ENCODE measurements around the gene CHST11. TPM values are rescaled to one million over a fixed set of nuclear protein-coding genes. Genes with fewer than 3 reads are reported as not detected.
"Not testable (repeated sequence)": the region's sequence is repeated elsewhere in the genome, so short reads cannot be mapped to it uniquely, and the experiment has no call there.

Gene CHST11
- polyA plus RNA-seq, 10 donors, result 1.8 to 3.7 (median 2.5) TPM

- peak; percentile 36 to 70 (median 55) for DNase-seq
These were observed 67.5 kb downstream of the CHST11 start for GRCh38 chr12:104524034-104524832.

DNA sequence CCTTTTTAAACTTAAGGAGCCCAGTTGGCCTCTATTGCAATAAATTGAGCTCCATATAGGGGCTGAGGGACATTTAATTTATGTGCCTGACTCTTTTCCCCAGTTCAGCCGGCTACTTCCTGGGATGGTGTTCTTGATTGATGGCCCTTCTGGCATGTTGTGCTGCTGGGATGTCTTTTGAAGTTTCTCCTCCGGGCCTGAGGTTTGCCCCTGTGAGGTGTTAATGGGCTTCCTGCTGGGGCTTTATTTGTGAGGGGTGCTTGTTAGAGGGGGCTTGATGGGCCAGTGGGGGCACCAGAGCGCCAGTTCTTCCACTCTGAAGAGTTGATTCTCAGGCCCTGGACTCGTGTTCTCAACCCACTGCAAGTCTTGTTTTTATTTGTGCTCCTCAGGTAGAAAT, 69.6 kb downstream of the CHST11 start:
- DNase-seq, result no peak

DNA sequence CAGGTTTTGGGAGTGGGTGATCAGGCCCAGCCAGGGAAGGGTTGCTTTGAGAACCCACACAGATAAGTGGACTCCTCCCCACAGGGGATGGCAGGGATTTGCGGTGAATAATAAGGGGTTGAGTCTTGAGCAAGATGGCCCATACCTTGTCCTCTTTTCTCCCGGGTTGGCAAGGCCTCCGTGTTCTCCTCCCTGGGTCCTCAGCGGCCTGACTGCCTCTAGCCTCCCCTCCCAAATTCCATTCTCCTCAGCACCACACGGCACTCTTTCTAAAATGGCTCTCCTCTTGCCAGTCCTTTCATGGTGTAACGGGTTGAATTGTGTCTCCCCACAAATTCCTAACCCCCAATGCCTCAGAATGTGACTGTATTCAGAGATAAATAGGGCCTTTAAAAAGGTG, 70.0 kb downstream of the CHST11 start:
- DNase-seq, result no peak

- not testable (repeated sequence) for DNase-seq
These were observed 70.9 kb downstream of the CHST11 start for GRCh38 chr12:104527653-104528052.

- no peak for DNase-seq
These were observed 72.6 kb downstream of the CHST11 start for GRCh38 chr12:104529130-104529874.

DNA sequence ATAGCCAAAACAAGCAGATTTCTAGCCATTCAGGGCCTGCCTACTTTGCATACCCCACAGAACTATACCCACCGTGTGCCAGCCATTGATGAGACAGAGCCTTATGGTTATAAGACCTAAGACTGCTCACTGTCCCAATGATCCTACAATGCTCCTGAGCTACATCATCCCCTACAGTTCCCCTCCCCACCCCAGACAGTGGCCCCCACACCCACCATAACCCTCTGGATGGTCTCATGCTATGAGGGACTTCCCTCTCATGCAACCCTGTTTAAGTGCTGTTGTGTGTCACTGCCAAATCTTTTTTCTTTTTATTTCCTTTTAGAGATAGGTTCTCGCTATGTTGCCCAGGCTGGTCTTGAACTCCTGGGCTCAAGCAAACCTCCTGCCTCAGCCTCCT, 75.9 kb downstream of the CHST11 start:
- DNase-seq, result no peak

DNA sequence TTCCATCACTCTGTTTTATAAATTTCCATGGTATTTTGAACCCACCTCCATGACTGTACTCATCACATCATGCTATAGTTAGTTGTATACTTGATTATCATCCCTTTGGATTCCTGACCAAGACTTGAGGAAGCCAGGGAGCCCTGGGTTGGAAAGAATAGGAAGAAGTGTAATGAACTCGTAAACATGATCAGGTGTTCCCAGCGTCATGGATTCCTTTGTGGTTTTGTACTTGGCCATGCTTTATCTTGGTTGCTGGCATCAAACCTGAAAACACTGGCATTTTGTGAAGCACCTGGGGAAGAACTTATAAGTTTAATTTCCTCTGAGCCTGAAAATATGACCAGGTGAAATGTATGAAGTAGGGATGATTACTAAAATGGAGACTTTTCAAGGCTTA, 76.4 kb downstream of the CHST11 start:
- no peak for DNase-seq

DNA sequence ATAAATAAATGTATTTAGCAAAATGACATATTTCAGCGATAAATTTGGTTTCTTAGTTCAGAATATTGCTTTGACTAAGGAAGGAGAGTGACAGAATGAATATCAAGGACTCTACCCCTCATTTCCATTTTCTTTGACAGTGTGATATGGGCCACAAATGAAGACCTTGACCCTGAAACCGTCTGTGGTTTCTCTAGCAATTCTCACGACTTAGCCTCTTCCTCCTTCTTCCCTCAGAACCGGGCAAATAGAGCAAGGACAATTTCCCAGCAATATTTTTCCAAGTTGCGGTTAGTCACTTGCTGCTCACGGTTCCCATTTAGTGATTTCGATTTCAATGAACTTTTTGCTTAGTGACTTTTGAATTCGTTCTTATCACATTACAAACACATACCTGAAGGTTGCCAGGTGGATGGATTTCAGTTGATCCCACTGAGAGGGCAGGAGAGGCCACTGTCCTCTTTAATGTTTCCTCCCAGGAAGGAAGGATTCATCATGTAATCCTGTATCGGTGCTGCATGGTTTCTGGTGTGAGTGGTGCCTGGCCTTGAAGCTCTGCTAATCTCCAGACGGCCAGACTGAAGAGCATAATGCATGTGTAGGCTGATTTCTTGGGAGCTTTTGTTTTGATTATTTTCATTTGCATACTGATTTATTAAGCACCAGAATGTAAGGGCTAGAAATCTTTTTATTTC, 77.6 kb downstream of the CHST11 start:
- DNase-seq, result no peak

- no peak for DNase-seq
These were observed 78.1 kb downstream of the CHST11 start for GRCh38 chr12:104534857-104535248.

- DNase-seq, result peak in 1 of 3 donors; percentile 81
These were observed 78.6 kb downstream of the CHST11 start for GRCh38 chr12:104535369-104535768.

DNA sequence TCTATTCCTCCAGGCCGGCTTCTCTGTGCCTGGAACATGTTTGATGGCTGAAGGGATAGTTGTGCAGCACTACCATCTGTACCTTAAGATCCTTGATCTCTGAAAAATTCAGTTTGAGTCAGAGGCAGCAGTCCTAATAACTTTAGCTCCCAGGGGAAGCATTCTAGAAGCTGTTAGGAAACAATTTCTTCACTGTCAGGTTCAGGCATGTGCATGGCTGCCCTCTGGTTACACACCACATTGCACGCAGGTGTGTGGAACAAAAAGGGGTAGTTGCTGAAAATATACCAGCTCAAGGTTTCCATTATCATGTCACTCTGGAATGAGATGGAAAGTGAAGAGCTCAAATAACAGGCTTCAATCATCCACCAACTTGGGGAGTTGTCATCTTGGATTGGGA, 80.1 kb downstream of the CHST11 start:
- no peak for DNase-seq

GRCh38 chr12:104538056-104538455, 81.3 kb downstream of the CHST11 start:
- DNase-seq, result no peak

GRCh38 chr12:104538891-104539462, 82.2 kb downstream of the CHST11 start:
- DNase-seq, result no peak

DNA sequence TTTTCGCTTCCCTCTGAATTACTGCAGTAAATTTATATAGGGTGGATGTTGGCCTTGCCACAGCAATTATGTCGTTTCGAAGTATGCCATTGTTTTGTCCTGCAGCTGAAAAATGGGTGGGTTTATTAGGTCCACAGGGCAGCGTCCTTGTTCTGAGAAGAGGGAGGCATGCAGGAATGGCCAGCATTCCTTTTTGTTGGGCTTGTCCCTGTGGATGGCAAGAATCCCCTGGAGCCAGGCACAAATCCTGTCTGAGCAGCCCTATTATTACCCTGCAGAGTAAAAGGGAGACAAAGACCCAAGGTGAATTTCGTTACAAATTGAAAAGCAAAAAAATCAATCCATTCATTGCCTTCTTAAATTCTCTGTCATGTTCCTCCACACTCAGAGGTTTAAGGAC, 88.1 kb downstream of the CHST11 start:
- DNase-seq, result no peak

GRCh38 chr12:104546575-104546974, 89.8 kb downstream of the CHST11 start:
- DNase-seq, result peak in 1 of 3 donors; percentile 29

DNA sequence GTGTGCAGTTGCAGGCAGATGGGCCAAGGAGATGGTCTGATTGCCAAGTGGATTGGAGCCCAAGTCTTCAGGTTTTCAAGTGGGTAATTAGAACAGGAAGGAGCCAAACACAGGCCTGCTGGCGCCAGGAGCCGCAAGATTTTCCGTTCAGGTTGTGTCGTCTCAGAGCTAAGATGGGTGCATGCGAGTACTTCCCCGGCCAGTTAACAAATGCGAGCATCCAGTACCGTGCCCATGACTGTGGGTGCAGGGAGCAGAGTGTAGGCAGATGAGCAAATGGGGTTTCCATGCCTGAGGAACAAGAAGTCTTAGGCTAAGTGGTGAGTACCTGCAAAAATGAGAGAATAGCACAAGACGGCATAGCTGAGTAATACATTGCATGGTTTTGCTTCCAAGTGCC, 90.5 kb downstream of the CHST11 start:
- DNase-seq, result peak in 2 of 3 donors; percentile 19 to 39

GRCh38 chr12:104549815-104550480, 93.2 kb downstream of the CHST11 start:
- DNase-seq, result no peak

DNA sequence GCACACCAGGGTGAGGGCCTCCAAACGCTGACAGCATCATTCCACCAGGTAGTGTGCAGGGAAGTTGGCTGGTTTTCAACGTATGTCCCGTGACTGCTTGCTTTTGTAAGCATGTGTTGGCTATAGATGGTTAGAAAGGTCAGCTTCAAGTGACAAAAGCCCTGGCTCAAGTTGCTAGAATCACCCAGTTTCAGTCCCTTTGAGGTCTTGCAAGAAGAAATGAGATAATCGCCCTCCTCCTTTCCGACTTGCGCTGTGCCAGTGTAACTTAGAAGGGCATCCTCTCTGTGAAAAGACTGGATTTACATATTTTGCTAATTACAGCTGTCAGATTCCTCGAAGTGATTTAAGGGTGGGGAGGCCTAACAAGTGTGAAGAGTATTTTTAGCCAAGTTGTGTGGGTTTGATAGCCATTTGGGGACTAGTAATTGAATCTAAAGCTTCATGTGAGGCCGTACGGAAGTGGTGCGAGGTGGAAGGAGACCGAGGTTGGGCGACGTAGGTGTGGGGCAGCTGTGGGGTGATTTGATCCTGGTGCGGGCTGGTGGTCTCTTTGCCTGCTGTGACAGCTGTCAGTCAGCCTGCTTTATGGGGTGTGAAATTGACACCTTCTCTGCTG, 94.7 kb downstream of the CHST11 start:
- no peak for DNase-seq

GRCh38 chr12:104553421-104553820, 96.7 kb downstream of the CHST11 start:
- no peak for DNase-seq

GRCh38 chr12:104555648-104556047, 98.9 kb downstream of the CHST11 start:
- DNase-seq, result no peak

All from muscle of back (tissue), 11 donors.